K562 (cell line): ENCODE results near the gene SDCCAG8. TPM values are rescaled to one million over a fixed set of nuclear protein-coding genes. Genes with fewer than 3 reads are reported as not detected.

Experiments used
- BHLHE40 ChIP-seq: IDR thresholded peaks from 2 replicates; pipeline ENCODE4 v1.6.1; 2011; ENCODE audit warnings: low read length, improper control_type of control experiment
- CEBPZ ChIP-seq: fragments of 150-350 bp; IDR thresholded peaks from 2 replicates; pipeline ENCODE4 v1.6.1; 2014; ENCODE audit warnings: low read depth, mild to moderate bottlenecking, low read length, borderline replicate concordance
- MYC ChIP-seq, 2 experiments: fragments of 250-450 bp in 1 of 2; sonication (Bioruptor Pico) in 1 of 2; IDR thresholded peaks; 2 replicates each; pipeline versions ENCODE4 v1.5.1 to v1.6.1; 2012 to 2021; ENCODE audit warnings: low read depth in 2 of 2, borderline replicate concordance in 1 of 2, improper control_type of control experiment in 1 of 2, low read length in 1 of 2, mild to moderate bottlenecking in 1 of 2, moderate library complexity in 1 of 2
- RFX5 ChIP-seq: IDR thresholded peaks from 2 replicates; pipeline ENCODE4 v1.6.1; 2011; ENCODE audit warnings: low read depth, mild to moderate bottlenecking, improper control_type of control experiment, low read length
- ZBTB34 ChIP-seq: fragments of 250-450 bp; sonication (Bioruptor Pico); IDR thresholded peaks from 2 replicates; pipeline ENCODE4 v1.8.0; 2021; ENCODE audit warnings: mild to moderate bottlenecking, moderate library complexity
- ZBTB49 ChIP-seq: sonication (generic); formaldehyde crosslinking; IDR thresholded peaks from 2 replicates; pipeline ENCODE4 v1.8.0; 2022; ENCODE audit warnings: missing genetic modification reagents, mild to moderate bottlenecking, borderline replicate concordance
- ZNF778 ChIP-seq: fragments of 450-650 bp; formaldehyde crosslinking; IDR thresholded peaks from 2 replicates; pipeline ENCODE4 v1.4.0; 2020; ENCODE audit warnings: mild to moderate bottlenecking, moderate library complexity
- polyA plus RNA-seq, 8 experiments: library from polyadenylated mRNA; depleted of rRNA in 4 of 8; stranded (reverse) in 5 of 8; unstranded in 3 of 8; fragments of >200 nt; fragmentation: Nextera tagmentation in 2 of 8; fragmentation: Illumina TruSeq in 1 of 8; extraction: Ambion mirVana in 2 of 8; extraction: Trizol in 1 of 8; gene quantifications; 2 replicates each; pipeline versions ENCODE4 v1.2.1 to v1.2.3, GENCODE V29; 2011 to 2014; ENCODE audit warnings: inconsistent platforms in 1 of 8, missing spikeins in 1 of 8
- total RNA-seq, 7 experiments: library from RNA; depleted of rRNA in 6 of 7; stranded (reverse); fragments of >200 nt in 6 of 7; fragmentation: Illumina TruSeq in 2 of 7; extraction: Trizol in 2 of 7; gene quantifications; 2 replicates each; pipeline versions ENCODE4 v1.2.1 to v1.2.3, GENCODE V29; 2011 to 2021; ENCODE audit warnings: low replicate concordance in 1 of 7
- TF ChIP-seq, protein P1 (sequence below): fragments of 200-600 bp; sonication (generic); IDR thresholded peaks from one replicate; pipeline ENCODE4 v1.6.1; 2012; ENCODE audit warnings: mild to moderate bottlenecking, low read depth, low read length, inconsistent platforms

Gene SDCCAG8
- total and polyA plus RNA-seq, 9 of the 15 experiments (the other 6 are each of a cell fraction or from before 2014, with no cell fraction given) = 17.9 to 36.7 (median 25.4) TPM

DNA sequence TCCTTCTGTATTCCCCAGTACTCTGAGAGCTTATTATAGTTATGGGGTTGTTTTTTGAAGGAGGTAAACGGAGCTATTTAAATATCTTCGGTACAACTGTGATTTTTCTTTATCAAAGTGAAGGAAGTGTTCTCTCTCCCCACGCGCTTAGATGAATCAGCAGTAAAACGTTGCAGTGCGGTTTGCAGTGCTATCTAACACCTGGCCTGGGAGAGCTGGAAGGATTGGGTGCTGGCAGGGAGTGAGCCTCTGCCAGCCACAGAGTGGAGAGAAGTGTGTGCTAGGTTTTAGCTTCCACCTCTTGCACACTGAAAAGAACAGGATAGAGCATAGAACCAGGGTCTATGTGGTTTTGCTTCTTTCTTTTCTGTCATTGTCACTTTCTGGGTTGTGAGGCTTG lies 165.9 kb downstream of the SDCCAG8 start (continued):
- TF ChIP-seq ZBTB34 (CRISPR knock-in tag) = no peak
- TF ChIP-seq RFX5 = no peak
- TF ChIP-seq BHLHE40 = peak; percentile 54
- peak; percentile 51 for TF ChIP-seq MYC (IDR thresholded peaks at IDR 0.05; ENCODE audit: low read depth, low read length)
- TF ChIP-seq MYC (CRISPR knock-in tag; IDR thresholded peaks at IDR 0.05; ENCODE audit: borderline replicate concordance, low read depth) = no peak
- no peak for TF ChIP-seq CEBPZ
- no peak for TF ChIP-seq ZBTB49
- TF ChIP-seq ZNF778 (CRISPR knock-in tag) = no peak
- TF ChIP-seq, protein P1, sequence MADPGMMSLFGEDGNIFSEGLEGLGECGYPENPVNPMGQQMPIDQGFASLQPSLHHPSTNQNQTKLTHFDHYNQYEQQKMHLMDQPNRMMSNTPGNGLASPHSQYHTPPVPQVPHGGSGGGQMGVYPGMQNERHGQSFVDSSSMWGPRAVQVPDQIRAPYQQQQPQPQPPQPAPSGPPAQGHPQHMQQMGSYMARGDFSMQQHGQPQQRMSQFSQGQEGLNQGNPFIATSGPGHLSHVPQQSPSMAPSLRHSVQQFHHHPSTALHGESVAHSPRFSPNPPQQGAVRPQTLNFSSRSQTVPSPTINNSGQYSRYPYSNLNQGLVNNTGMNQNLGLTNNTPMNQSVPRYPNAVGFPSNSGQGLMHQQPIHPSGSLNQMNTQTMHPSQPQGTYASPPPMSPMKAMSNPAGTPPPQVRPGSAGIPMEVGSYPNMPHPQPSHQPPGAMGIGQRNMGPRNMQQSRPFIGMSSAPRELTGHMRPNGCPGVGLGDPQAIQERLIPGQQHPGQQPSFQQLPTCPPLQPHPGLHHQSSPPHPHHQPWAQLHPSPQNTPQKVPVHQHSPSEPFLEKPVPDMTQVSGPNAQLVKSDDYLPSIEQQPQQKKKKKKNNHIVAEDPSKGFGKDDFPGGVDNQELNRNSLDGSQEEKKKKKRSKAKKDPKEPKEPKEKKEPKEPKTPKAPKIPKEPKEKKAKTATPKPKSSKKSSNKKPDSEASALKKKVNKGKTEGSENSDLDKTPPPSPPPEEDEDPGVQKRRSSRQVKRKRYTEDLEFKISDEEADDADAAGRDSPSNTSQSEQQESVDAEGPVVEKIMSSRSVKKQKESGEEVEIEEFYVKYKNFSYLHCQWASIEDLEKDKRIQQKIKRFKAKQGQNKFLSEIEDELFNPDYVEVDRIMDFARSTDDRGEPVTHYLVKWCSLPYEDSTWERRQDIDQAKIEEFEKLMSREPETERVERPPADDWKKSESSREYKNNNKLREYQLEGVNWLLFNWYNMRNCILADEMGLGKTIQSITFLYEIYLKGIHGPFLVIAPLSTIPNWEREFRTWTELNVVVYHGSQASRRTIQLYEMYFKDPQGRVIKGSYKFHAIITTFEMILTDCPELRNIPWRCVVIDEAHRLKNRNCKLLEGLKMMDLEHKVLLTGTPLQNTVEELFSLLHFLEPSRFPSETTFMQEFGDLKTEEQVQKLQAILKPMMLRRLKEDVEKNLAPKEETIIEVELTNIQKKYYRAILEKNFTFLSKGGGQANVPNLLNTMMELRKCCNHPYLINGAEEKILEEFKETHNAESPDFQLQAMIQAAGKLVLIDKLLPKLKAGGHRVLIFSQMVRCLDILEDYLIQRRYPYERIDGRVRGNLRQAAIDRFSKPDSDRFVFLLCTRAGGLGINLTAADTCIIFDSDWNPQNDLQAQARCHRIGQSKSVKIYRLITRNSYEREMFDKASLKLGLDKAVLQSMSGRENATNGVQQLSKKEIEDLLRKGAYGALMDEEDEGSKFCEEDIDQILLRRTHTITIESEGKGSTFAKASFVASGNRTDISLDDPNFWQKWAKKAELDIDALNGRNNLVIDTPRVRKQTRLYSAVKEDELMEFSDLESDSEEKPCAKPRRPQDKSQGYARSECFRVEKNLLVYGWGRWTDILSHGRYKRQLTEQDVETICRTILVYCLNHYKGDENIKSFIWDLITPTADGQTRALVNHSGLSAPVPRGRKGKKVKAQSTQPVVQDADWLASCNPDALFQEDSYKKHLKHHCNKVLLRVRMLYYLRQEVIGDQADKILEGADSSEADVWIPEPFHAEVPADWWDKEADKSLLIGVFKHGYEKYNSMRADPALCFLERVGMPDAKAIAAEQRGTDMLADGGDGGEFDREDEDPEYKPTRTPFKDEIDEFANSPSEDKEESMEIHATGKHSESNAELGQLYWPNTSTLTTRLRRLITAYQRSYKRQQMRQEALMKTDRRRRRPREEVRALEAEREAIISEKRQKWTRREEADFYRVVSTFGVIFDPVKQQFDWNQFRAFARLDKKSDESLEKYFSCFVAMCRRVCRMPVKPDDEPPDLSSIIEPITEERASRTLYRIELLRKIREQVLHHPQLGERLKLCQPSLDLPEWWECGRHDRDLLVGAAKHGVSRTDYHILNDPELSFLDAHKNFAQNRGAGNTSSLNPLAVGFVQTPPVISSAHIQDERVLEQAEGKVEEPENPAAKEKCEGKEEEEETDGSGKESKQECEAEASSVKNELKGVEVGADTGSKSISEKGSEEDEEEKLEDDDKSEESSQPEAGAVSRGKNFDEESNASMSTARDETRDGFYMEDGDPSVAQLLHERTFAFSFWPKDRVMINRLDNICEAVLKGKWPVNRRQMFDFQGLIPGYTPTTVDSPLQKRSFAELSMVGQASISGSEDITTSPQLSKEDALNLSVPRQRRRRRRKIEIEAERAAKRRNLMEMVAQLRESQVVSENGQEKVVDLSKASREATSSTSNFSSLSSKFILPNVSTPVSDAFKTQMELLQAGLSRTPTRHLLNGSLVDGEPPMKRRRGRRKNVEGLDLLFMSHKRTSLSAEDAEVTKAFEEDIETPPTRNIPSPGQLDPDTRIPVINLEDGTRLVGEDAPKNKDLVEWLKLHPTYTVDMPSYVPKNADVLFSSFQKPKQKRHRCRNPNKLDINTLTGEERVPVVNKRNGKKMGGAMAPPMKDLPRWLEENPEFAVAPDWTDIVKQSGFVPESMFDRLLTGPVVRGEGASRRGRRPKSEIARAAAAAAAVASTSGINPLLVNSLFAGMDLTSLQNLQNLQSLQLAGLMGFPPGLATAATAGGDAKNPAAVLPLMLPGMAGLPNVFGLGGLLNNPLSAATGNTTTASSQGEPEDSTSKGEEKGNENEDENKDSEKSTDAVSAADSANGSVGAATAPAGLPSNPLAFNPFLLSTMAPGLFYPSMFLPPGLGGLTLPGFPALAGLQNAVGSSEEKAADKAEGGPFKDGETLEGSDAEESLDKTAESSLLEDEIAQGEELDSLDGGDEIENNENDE = no peak
